Peyer's patch (tissue), 4 donors: ENCODE measurements around the gene ZBTB7C. TPM values are rescaled to one million over a fixed set of nuclear protein-coding genes. Genes with fewer than 3 reads are reported as not detected.

ENCODE experiments used
- DNase-seq, 3 donors: peaks; one replicate each; pipeline ENCODE4 v3.0.0-alpha.2; 2017 to 2019
- H3K27ac ChIP-seq, 4 donors: fragments of 200-600 bp; sonication (generic); one replicate each; pipeline ENCODE4 v1.5.1; 2016 to 2019
- H3K27me3 ChIP-seq, 2 donors: fragments of 200-600 bp; sonication (generic); one replicate each; pipeline ENCODE4 v1.5.1; 2019
- H3K36me3 ChIP-seq, 3 donors: fragments of 200-600 bp; sonication (generic); one replicate each; pipeline ENCODE4 v1.5.1; 2016 to 2019
- H3K4me1 ChIP-seq, 4 donors: fragments of 200-600 bp; sonication (generic); one replicate each; pipeline ENCODE4 v1.5.1; 2016 to 2019
- H3K4me3 ChIP-seq, 4 donors: fragments of 200-600 bp; sonication (generic); 1 replicate in 3 of 4; 2 replicates in 1 of 4; pipeline ENCODE4 v1.5.1; 2016 to 2019; ENCODE audit warnings: mild to moderate bottlenecking in 1 of 4
- H3K9me3 ChIP-seq, 4 donors: fragments of 200-600 bp; sonication (generic); one replicate each; pipeline ENCODE4 v1.5.1; 2016 to 2019; ENCODE audit warnings: mild to moderate bottlenecking in 1 of 4
- CTCF ChIP-seq, 6 experiments: fragments of 450-650 bp in 4 of 6; fragments of 200-600 bp in 2 of 6; sonication (generic) in 1 of 6; IDR thresholded peaks; one replicate each; pipeline ENCODE4 v1.5.1; 2017 to 2019; ENCODE audit warnings: antibody characterized with exemption in 6 of 6, mild to moderate bottlenecking in 3 of 6, moderate library complexity in 1 of 6
- POLR2A ChIP-seq, 2 donors: fragments of 450-650 bp; IDR thresholded peaks; one replicate each; pipeline ENCODE4 v1.5.1; 2017; ENCODE audit warnings: antibody characterized with exemption in 2 of 2, mild to moderate bottlenecking in 2 of 2, moderate library complexity in 2 of 2
- total RNA-seq, 4 donors: library from RNA; depleted of rRNA; stranded (reverse); fragments of >200 nt; gene quantifications; one replicate each; pipeline ENCODE4 v1.1.0, GENCODE V29; 2016

The ZBTB7C gene
- total RNA-seq, 4 donors from 2014 or later = 10.5 to 15.7 (median 14.2) TPM

- Histone ChIP-seq H3K4me3 (no peak overlapping the region), H3K27ac (no peak overlapping the region), H3K4me1 (no peaks in the 10 kb centered on the region), H3K27me3 (no peaks in the 10 kb centered on the region), H3K36me3 (no peaks in the 10 kb centered on the region), H3K9me3 (no peaks in the 10 kb centered on the region)
- TF ChIP-seq POLR2A (IDR thresholded peaks at IDR 0.05) (no peak), CTCF (IDR thresholded peaks at IDR 0.05) (no peak)
- DNase-seq = no peak
Measured at GRCh38 chr18:47986620-47987387, 422.4 kb downstream of the ZBTB7C start.

- no peak for TF ChIP-seq CTCF (IDR thresholded peaks at IDR 0.05)
- TF ChIP-seq POLR2A (IDR thresholded peaks at IDR 0.05) = no peak
- H3K27ac ChIP-seq = no peak overlapping the region
- no peaks in the 10 kb centered on the region for H3K9me3 ChIP-seq
- H3K4me1 ChIP-seq = no peaks in the 10 kb centered on the region
- no peaks in the 10 kb centered on the region for H3K36me3 ChIP-seq
- H3K27me3 ChIP-seq = no peaks in the 10 kb centered on the region
- no peak for DNase-seq
- no peak overlapping the region for H3K4me3 ChIP-seq
Measured at GRCh38 chr18:47985866-47986265, 423.3 kb downstream of the ZBTB7C start.

- Histone ChIP-seq H3K4me1 (no peaks in the 10 kb centered on the region), H3K27me3 (no peaks in the 10 kb centered on the region), H3K4me3 (no peak overlapping the region), H3K9me3 (no peaks in the 10 kb centered on the region), H3K36me3 (no peaks in the 10 kb centered on the region), H3K27ac (no peak overlapping the region)
- no peak for TF ChIP-seq CTCF (IDR thresholded peaks at IDR 0.05)
- TF ChIP-seq POLR2A (IDR thresholded peaks at IDR 0.05) = no peak
- DNase-seq = no peak
Measured at GRCh38 chr18:47984991-47985390, 424.2 kb downstream of the ZBTB7C start.

- Histone ChIP-seq H3K4me3 (no peak overlapping the region), H3K27me3 (no peaks in the 10 kb centered on the region), H3K36me3 (no peaks in the 10 kb centered on the region), H3K27ac (no peak overlapping the region), H3K4me1 (no peaks in the 10 kb centered on the region), H3K9me3 (no peaks in the 10 kb centered on the region)
- no peak for TF ChIP-seq POLR2A (IDR thresholded peaks at IDR 0.05)
- TF ChIP-seq CTCF (IDR thresholded peaks at IDR 0.05) = no peak
- no peak for DNase-seq
Measured at GRCh38 chr18:47983946-47984345, 425.2 kb downstream of the ZBTB7C start.

GRCh38 chr18:47983055-47983454, 426.1 kb downstream of the ZBTB7C start:
- Histone ChIP-seq H3K4me1 (no peaks in the 10 kb centered on the region), H3K27ac (no peak overlapping the region), H3K9me3 (no peaks in the 10 kb centered on the region), H3K36me3 (no peaks in the 10 kb centered on the region), H3K4me3 (no peak overlapping the region), H3K27me3 (no peaks in the 10 kb centered on the region)
- no peak for DNase-seq
- TF ChIP-seq CTCF (IDR thresholded peaks at IDR 0.05) (no peak), POLR2A (IDR thresholded peaks at IDR 0.05) (no peak)
